Testis (tissue), 3 donors: Measurements from ENCODE around the gene SLC44A1. TPM values are rescaled to one million over a fixed set of nuclear protein-coding genes. Genes with fewer than 3 reads are reported as not detected.

Experiments
- DNase-seq: peaks from one replicate; pipeline ENCODE4 v3.0.0-alpha.2; 2019
- H3K27ac ChIP-seq, 2 donors: fragments of 200-600 bp; sonication (generic); one replicate each; pipeline ENCODE4 v1.5.1; 2019
- H3K27me3 ChIP-seq: fragments of 200-600 bp; sonication (generic); one replicate; pipeline ENCODE4 v1.5.1; 2019
- H3K36me3 ChIP-seq: fragments of 200-600 bp; sonication (generic); one replicate; pipeline ENCODE4 v1.5.1; 2017; ENCODE audit warnings: low read depth; ENCODE audit errors: missing control alignments
- H3K4me1 ChIP-seq: fragments of 200-600 bp; sonication (generic); one replicate; pipeline ENCODE4 v1.5.1; 2019
- H3K4me3 ChIP-seq, 2 donors: fragments of 200-600 bp; sonication (generic); one replicate each; pipeline ENCODE4 v1.5.1; 2017 to 2019
- H3K9me3 ChIP-seq: fragments of 200-600 bp; sonication (generic); one replicate; pipeline ENCODE4 v1.5.1; 2017
- CTCF ChIP-seq, 3 experiments: fragments of 450-650 bp in 2 of 3; fragments of 200-600 bp in 1 of 3; sonication (generic) in 1 of 3; IDR thresholded peaks; one replicate each; pipeline ENCODE4 v1.5.1; 2016 to 2019; ENCODE audit warnings: antibody characterized with exemption in 3 of 3, mild to moderate bottlenecking in 2 of 3, moderate library complexity in 1 of 3
- POLR2A ChIP-seq: fragments of 450-650 bp; IDR thresholded peaks from one replicate; pipeline ENCODE4 v1.6.1; 2017; ENCODE audit warnings: antibody characterized with exemption, mild to moderate bottlenecking, moderate library complexity
- WGBS, 2 donors: methylation state at CpG; one replicate each; pipeline ENCODE4 v1.1.5; 2018; 5-methylcytosine and 5-hydroxymethylcytosine counted together
- intact Hi-C: fragments of 100-400 bp; cut with DNase I; formaldehyde crosslinking; loops from one replicate; pipeline ENCODE4 v1.15.1; 2023; ENCODE audit warnings: low total_unique reads
- polyA plus RNA-seq: library from polyadenylated mRNA; stranded (reverse); fragments of 350-450 nt; fragmentation: Illumina TruSeq; extraction: RNeasy Lipid Tissue Mini Kit (QIAGEN cat#74804); gene quantifications from one replicate; pipeline ENCODE4 v1.2.3, GENCODE V29; 2014; ENCODE audit warnings: low read depth, low replicate concordance; ENCODE audit not compliant: insufficient read depth
- total RNA-seq, 2 donors: library from RNA; depleted of rRNA; stranded (reverse); fragments of >200 nt; gene quantifications; one replicate each; pipeline ENCODE4 v1.2.3, GENCODE V29; 2016

SLC44A1 gene
- total and polyA plus RNA-seq, 3 donors from 2014 or later, result 8.9 to 16.7 (median 11.1) TPM

- intact Hi-C loops, result no loop called here
Observed at GRCh38 chr9:105338308-105338707, 93.9 kb downstream of the SLC44A1 start.

GRCh38 chr9:105339849-105340248, 95.4 kb downstream of the SLC44A1 start:
- H3K27me3 ChIP-seq, result no peaks in the 10 kb centered on the region
- H3K9me3 ChIP-seq, result no peaks in the 10 kb centered on the region
- H3K27ac ChIP-seq, result no peak overlapping the region
- TF ChIP-seq CTCF (IDR thresholded peaks at IDR 0.05) (no peak), POLR2A (no peak)
- H3K4me1 ChIP-seq, result no peaks in the 10 kb centered on the region
- no peaks in the 10 kb centered on the region for H3K36me3 ChIP-seq
- no peak overlapping the region for H3K4me3 ChIP-seq
- intact Hi-C loops, result no loop called here
- DNase-seq, result no peak

More at GRCh38 chr9:105338308-105338707, 93.9 kb downstream of the SLC44A1 start:
- Histone ChIP-seq H3K4me1 (no peaks in the 10 kb centered on the region), H3K27me3 (no peaks in the 10 kb centered on the region), H3K27ac (no peak overlapping the region), H3K9me3 (no peaks in the 10 kb centered on the region), H3K36me3 (no peaks in the 10 kb centered on the region), H3K4me3 (no peak overlapping the region)
- DNase-seq, result no peak
- 94 to 97% methylated on average over 2 of the region's 2 CpGs for WGBS, 2 donors
- no peak for TF ChIP-seq POLR2A
- TF ChIP-seq CTCF (IDR thresholded peaks at IDR 0.05), result no peak

- 74 to 85% methylated on average over 2 of the region's 2 CpGs for WGBS, 2 donors
- TF ChIP-seq CTCF (IDR thresholded peaks at IDR 0.05), result no peak
- DNase-seq, result no peak
- H3K36me3 ChIP-seq, result no peaks in the 10 kb centered on the region
- no peaks in the 10 kb centered on the region for H3K9me3 ChIP-seq
- intact Hi-C loops, result no loop called here
- H3K27me3 ChIP-seq, result no peaks in the 10 kb centered on the region
- no peak overlapping the region for H3K4me3 ChIP-seq
- no peaks in the 10 kb centered on the region for H3K4me1 ChIP-seq
- no peak overlapping the region for H3K27ac ChIP-seq
Observed at GRCh38 chr9:105341434-105342146, 97.1 kb downstream of the SLC44A1 start.

GRCh38 chr9:105342147-105342505, 97.7 kb downstream of the SLC44A1 start:
- Histone ChIP-seq H3K36me3 (no peaks in the 10 kb centered on the region), H3K27me3 (no peaks in the 10 kb centered on the region), H3K4me1 (no peaks in the 10 kb centered on the region), H3K27ac (no peak overlapping the region), H3K4me3 (no peak overlapping the region), H3K9me3 (no peaks in the 10 kb centered on the region)
- no peak for DNase-seq
- intact Hi-C loops, result no loop called here
- no peak for TF ChIP-seq POLR2A
- no peak for TF ChIP-seq CTCF (IDR thresholded peaks at IDR 0.05)
- WGBS, 2 donors, result 90 to 92% methylated on average over 3 of the region's 3 CpGs

GRCh38 chr9:105344283-105344682, 99.8 kb downstream of the SLC44A1 start:
- no peaks in the 10 kb centered on the region for H3K27me3 ChIP-seq
- 91 to 97% methylated on average over 2 of the region's 2 CpGs for WGBS, 2 donors
- no peak for DNase-seq
- H3K4me1 ChIP-seq, result no peaks in the 10 kb centered on the region
- TF ChIP-seq CTCF (IDR thresholded peaks at IDR 0.05) (no peak), POLR2A (no peak)
- intact Hi-C loops, result no loop called here
- no peak overlapping the region for H3K27ac ChIP-seq
- H3K9me3 ChIP-seq, result no peaks in the 10 kb centered on the region
- no peaks in the 10 kb centered on the region for H3K36me3 ChIP-seq
- H3K4me3 ChIP-seq, result no peak overlapping the region
